OCI-LY1 (cell line): ENCODE results near the gene PKIG.

Experiments
- H2AFZ ChIP-seq: fragments of 200-600 bp; sonication (generic), shearing (Covaris generic); 2 replicates; pipeline ENCODE4 v1.6.0; 2014; ENCODE audit warnings: antibody characterized with exemption, mild to moderate bottlenecking, low read length
- H3F3A ChIP-seq: fragments of 200-600 bp; sonication (generic), shearing (Covaris generic); 2 replicates; pipeline ENCODE4 v1.6.0; 2014; ENCODE audit warnings: mild to moderate bottlenecking, antibody characterized with exemption, low read length, moderate library complexity; ENCODE audit not compliant: insufficient read depth
- H3K27ac ChIP-seq: fragments of 200-600 bp; sonication (generic); 2 replicates; pipeline ENCODE4 v1.5.1; 2014; ENCODE audit warnings: low read length, mixed run types, mild to moderate bottlenecking, low read depth; ENCODE audit not compliant: poor library complexity, severe bottlenecking
- H3K27me3 ChIP-seq: fragments of 200-600 bp; sonication (generic); 2 replicates; pipeline ENCODE4 v1.6.0; 2014; ENCODE audit warnings: antibody characterized with exemption, mild to moderate bottlenecking, low read length, moderate library complexity; ENCODE audit not compliant: insufficient read depth
- H3K36me3 ChIP-seq: fragments of 200-600 bp; sonication (generic); 2 replicates; pipeline ENCODE4 v1.6.1; 2014; ENCODE audit warnings: mild to moderate bottlenecking, antibody characterized with exemption, low read length, moderate library complexity, mixed read lengths; ENCODE audit not compliant: insufficient read depth
- H3K4me1 ChIP-seq: fragments of 200-600 bp; sonication (generic); 2 replicates; pipeline ENCODE4 v1.5.1; 2014; ENCODE audit warnings: mild to moderate bottlenecking, low read length, moderate library complexity; ENCODE audit not compliant: insufficient read depth, severe bottlenecking
- H3K4me2 ChIP-seq: fragments of 200-600 bp; sonication (generic), shearing (Covaris generic); 2 replicates; pipeline ENCODE4 v1.6.1; 2014; ENCODE audit warnings: low read length
- H3K4me3 ChIP-seq: fragments of 200-600 bp; sonication (generic); 2 replicates; pipeline ENCODE4 v1.5.1; 2014; ENCODE audit warnings: low read length, low read depth, mild to moderate bottlenecking, mixed read lengths; ENCODE audit not compliant: poor library complexity, severe bottlenecking
- H3K79me2 ChIP-seq: fragments of 200-600 bp; shearing (Covaris generic); 2 replicates; pipeline ENCODE4 v1.6.1; 2016; ENCODE audit warnings: mixed run types, low read length, mixed read lengths; ENCODE audit not compliant: insufficient read depth
- H3K9ac ChIP-seq: fragments of 200-600 bp; sonication (generic), shearing (Covaris generic); 2 replicates; pipeline ENCODE4 v1.6.1; 2014; ENCODE audit warnings: mild to moderate bottlenecking, low read length, mixed read lengths
- H3K9me2 ChIP-seq: fragments of 200-600 bp; sonication (generic), shearing (Covaris generic); 2 replicates; pipeline ENCODE4 v1.6.1; 2014; ENCODE audit warnings: low read depth, mild to moderate bottlenecking, low read length, mixed read lengths
- H3K9me3 ChIP-seq: fragments of 200-600 bp; shearing (Covaris generic); 2 replicates; pipeline ENCODE4 v1.6.1; 2014; ENCODE audit warnings: low read length, mixed read lengths
- H4K20me1 ChIP-seq: fragments of 200-600 bp; sonication (generic), shearing (Covaris generic); 2 replicates; pipeline ENCODE4 v1.6.0; 2016; ENCODE audit warnings: mild to moderate bottlenecking, low read length; ENCODE audit not compliant: insufficient read depth
- CTCF ChIP-seq: fragments of 200-600 bp; sonication (generic), shearing (Covaris generic); IDR thresholded peaks from 2 replicates; pipeline ENCODE4 v1.5.1; 2017; ENCODE audit warnings: mild to moderate bottlenecking, antibody characterized with exemption, low read length, moderate library complexity, mixed read lengths
- EZH2 ChIP-seq: fragments of 200-600 bp; sonication (generic), shearing (Covaris generic); IDR thresholded peaks from 2 replicates; pipeline ENCODE4 v1.8.0; 2017; ENCODE audit warnings: borderline replicate concordance, mixed run types, mild to moderate bottlenecking, antibody characterized with exemption, low read length, moderate library complexity, mixed read lengths

PKIG gene

GRCh38 chr20:44641325-44641724, 58.9 kb downstream of the PKIG start:
- Histone ChIP-seq H3K4me1 (peaks cover 52% of the 10 kb centered on the region), H3K27me3 (no peaks in the 10 kb centered on the region), H2AFZ (no peak overlapping the region), H4K20me1 (no peaks in the 10 kb centered on the region), H3K36me3 (peaks cover 20% of the 10 kb centered on the region), H3K4me3 (no peak overlapping the region), H3K9me3 (no peaks in the 10 kb centered on the region; the same call in 1 of the 2 replicates), H3K4me2 (no peak overlapping the region), H3F3A (no peaks in the 10 kb centered on the region), H3K9ac (no peak overlapping the region), H3K9me2 (no peaks in the 10 kb centered on the region), H3K27ac (peak overlapping the region; percentile 95), H3K79me2 (no peaks in the 10 kb centered on the region)
- TF ChIP-seq CTCF (no peak), EZH2 (no peak)

GRCh38 chr20:44642203-44643153, 60.1 kb downstream of the PKIG start:
- no peak for TF ChIP-seq EZH2
- TF ChIP-seq CTCF, result peak; percentile 52; the same call in 1 of the 2 replicates
- Histone ChIP-seq H3K4me1 (peaks cover 64% of the 10 kb centered on the region), H3K9me2 (no peaks in the 10 kb centered on the region), H3K4me2 (peak overlapping the region; percentile 58), H3K27ac (peak overlapping the region; percentile 95), H4K20me1 (no peaks in the 10 kb centered on the region), H3K9me3 (no peaks in the 10 kb centered on the region), H2AFZ (0 out of 2 replicates have a peak overlapping the region, but pooled peaks have one; percentile 19), H3F3A (no peaks in the 10 kb centered on the region), H3K36me3 (peaks cover 15% of the 10 kb centered on the region), H3K79me2 (no peaks in the 10 kb centered on the region), H3K4me3 (peak overlapping the region; percentile 30), H3K9ac (peak overlapping the region; percentile 76), H3K27me3 (no peaks in the 10 kb centered on the region)

- Histone ChIP-seq H2AFZ (no peak overlapping the region), H3K9me3 (no peaks in the 10 kb centered on the region), H3K4me1 (peaks cover 70% of the 10 kb centered on the region)
Measured at GRCh38 chr20:44643154-44643519, 60.8 kb downstream of the PKIG start.

More at GRCh38 chr20:44643154-44643519, 60.8 kb downstream of the PKIG start:
- no peaks in the 10 kb centered on the region for H3K27me3 ChIP-seq
- H3K4me2 ChIP-seq, result peak overlapping the region; percentile 58
- no peaks in the 10 kb centered on the region for H3K79me2 ChIP-seq
- peak overlapping the region; percentile 95 for H3K27ac ChIP-seq
- H3K36me3 ChIP-seq, result peaks cover 11% of the 10 kb centered on the region
- peak overlapping the region; percentile 76; the same call in 1 of the 2 replicates for H3K9ac ChIP-seq
- no peak for TF ChIP-seq EZH2
- TF ChIP-seq CTCF, result no peak
- no peaks in the 10 kb centered on the region for H3F3A ChIP-seq
- no peaks in the 10 kb centered on the region for H4K20me1 ChIP-seq
- no peaks in the 10 kb centered on the region for H3K9me2 ChIP-seq
- H3K4me3 ChIP-seq, result no peak overlapping the region
